Measurements from ENCODE around the gene KIRREL3. TPM values are rescaled to one million over a fixed set of nuclear protein-coding genes. Genes with fewer than 3 reads are reported as not detected.

The KIRREL3 gene
- total and polyA plus RNA-seq, 2 of the 8 experiments (the other 6 are each of a cell fraction or from before 2014, with no cell fraction given): 0.29 to 0.32 TPM

GRCh38 chr11:126391970-126392632 lies 608.5 kb downstream of the KIRREL3 start (continued):
- peak; percentile 63 to 69 for TF ChIP-seq RAD21 (IDR thresholded peaks at IDR 0.05 in 1 of 2, conservative IDR thresholded peaks at IDR 0.05 in 1 of 2; ENCODE audit: low read depth in 2 of 2, low read length in 2 of 2)
- TF ChIP-seq PHF8 (conservative IDR thresholded peaks at IDR 0.05; ENCODE audit: low read depth, low read length): no peak
- TF ChIP-seq KDM1A (IDR thresholded peaks at IDR 0.05; ENCODE audit: borderline replicate concordance, low read length): no peak
- TF ChIP-seq SRF (IDR thresholded peaks at IDR 0.05; ENCODE audit: low read depth, low read length): no peak
- no peak for TF ChIP-seq SIX5 (IDR thresholded peaks at IDR 0.05; ENCODE audit: low read depth, low read length)
- TF ChIP-seq ATF3 (IDR thresholded peaks at IDR 0.05; ENCODE audit: insufficient read depth, low read depth, low read length): 0 out of 2 replicates have a peak, but pooled peaks have one; percentile 32
- TF ChIP-seq, protein P1, sequence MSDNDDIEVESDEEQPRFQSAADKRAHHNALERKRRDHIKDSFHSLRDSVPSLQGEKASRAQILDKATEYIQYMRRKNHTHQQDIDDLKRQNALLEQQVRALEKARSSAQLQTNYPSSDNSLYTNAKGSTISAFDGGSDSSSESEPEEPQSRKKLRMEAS (IDR thresholded peaks at IDR 0.05): 0 out of 2 replicates have a peak, but pooled peaks have one; percentile 26
- TF ChIP-seq EZH2 (IDR thresholded peaks at IDR 0.05; ENCODE audit: low read depth, low read length, severe bottlenecking): no peak
- no peak for TF ChIP-seq SP1 (IDR thresholded peaks at IDR 0.05; ENCODE audit: low read depth, low read length)
- TF ChIP-seq SIRT6 (IDR thresholded peaks at IDR 0.05; ENCODE audit: low read length): no peak
- TF ChIP-seq E2F6 (IDR thresholded peaks at IDR 0.05): no peak
- no peak for TF ChIP-seq GTF2F1 (IDR thresholded peaks at IDR 0.05; ENCODE audit: borderline replicate concordance, low read depth, low read length)

All from H1 (cell line).